Testis (tissue), 3 donors: ENCODE data around the gene FBN2. TPM values are rescaled to one million over a fixed set of nuclear protein-coding genes. Genes with fewer than 3 reads are reported as not detected.

ENCODE experiments used
- DNase-seq: peaks from one replicate; pipeline ENCODE4 v3.0.0-alpha.2; 2019
- H3K27ac ChIP-seq, 2 donors: fragments of 200-600 bp; sonication (generic); one replicate each; pipeline ENCODE4 v1.5.1; 2019
- H3K27me3 ChIP-seq: fragments of 200-600 bp; sonication (generic); one replicate; pipeline ENCODE4 v1.5.1; 2019
- H3K36me3 ChIP-seq: fragments of 200-600 bp; sonication (generic); one replicate; pipeline ENCODE4 v1.5.1; 2017; ENCODE audit warnings: low read depth; ENCODE audit errors: missing control alignments
- H3K4me1 ChIP-seq: fragments of 200-600 bp; sonication (generic); one replicate; pipeline ENCODE4 v1.5.1; 2019
- H3K4me3 ChIP-seq, 2 donors: fragments of 200-600 bp; sonication (generic); one replicate each; pipeline ENCODE4 v1.5.1; 2017 to 2019
- H3K9me3 ChIP-seq: fragments of 200-600 bp; sonication (generic); one replicate; pipeline ENCODE4 v1.5.1; 2017
- POLR2A ChIP-seq: fragments of 450-650 bp; IDR thresholded peaks from one replicate; pipeline ENCODE4 v1.6.1; 2017; ENCODE audit warnings: antibody characterized with exemption, mild to moderate bottlenecking, moderate library complexity
- WGBS, 2 donors: methylation state at CpG; one replicate each; pipeline ENCODE4 v1.1.5; 2018; 5-methylcytosine and 5-hydroxymethylcytosine counted together
- intact Hi-C: fragments of 100-400 bp; cut with DNase I; formaldehyde crosslinking; loops from one replicate; pipeline ENCODE4 v1.15.1; 2023; ENCODE audit warnings: low total_unique reads
- polyA plus RNA-seq: library from polyadenylated mRNA; stranded (reverse); fragments of 350-450 nt; fragmentation: Illumina TruSeq; extraction: RNeasy Lipid Tissue Mini Kit (QIAGEN cat#74804); gene quantifications from one replicate; pipeline ENCODE4 v1.2.3, GENCODE V29; 2014; ENCODE audit warnings: low read depth, low replicate concordance; ENCODE audit not compliant: insufficient read depth
- total RNA-seq, 2 donors: library from RNA; depleted of rRNA; stranded (reverse); fragments of >200 nt; gene quantifications; one replicate each; pipeline ENCODE4 v1.2.3, GENCODE V29; 2016
- TF ChIP-seq, protein P1 (sequence below), 3 experiments: fragments of 450-650 bp in 2 of 3; fragments of 200-600 bp in 1 of 3; sonication (generic) in 1 of 3; IDR thresholded peaks; one replicate each; pipeline ENCODE4 v1.5.1; 2016 to 2019; ENCODE audit warnings: antibody characterized with exemption in 3 of 3, mild to moderate bottlenecking in 2 of 3, moderate library complexity in 1 of 3

The FBN2 gene
- total and polyA plus RNA-seq, 3 donors from 2014 or later = 13.8 to 22.4 (median 17.5) TPM

DNA sequence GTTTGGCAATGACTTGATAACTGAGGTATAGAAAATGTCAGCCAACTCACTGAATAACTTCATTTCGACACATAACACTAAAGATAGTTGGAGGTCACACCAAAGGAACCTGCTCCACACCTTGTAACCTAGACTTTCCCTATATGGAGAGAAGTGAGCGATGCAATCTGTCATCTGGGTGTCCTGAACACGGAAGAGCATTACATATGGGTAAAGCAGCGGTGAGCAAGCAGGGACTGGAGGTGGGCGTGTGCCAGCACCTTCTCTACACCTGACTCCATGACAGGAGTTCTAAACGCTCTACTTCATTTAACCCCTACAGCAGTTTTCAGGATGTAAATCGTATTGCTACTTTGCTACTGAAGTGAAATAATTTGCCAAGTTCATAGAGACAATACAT is 301.7 kb downstream of the FBN2 start:
- Histone ChIP-seq H3K4me3 (no peak overlapping the region), H3K27ac (no peak overlapping the region), H3K9me3 (no peaks in the 10 kb centered on the region), H3K36me3 (no peaks in the 10 kb centered on the region), H3K4me1 (no peaks in the 10 kb centered on the region), H3K27me3 (no peaks in the 10 kb centered on the region)
- no peak for TF ChIP-seq POLR2A
- TF ChIP-seq, protein P1, sequence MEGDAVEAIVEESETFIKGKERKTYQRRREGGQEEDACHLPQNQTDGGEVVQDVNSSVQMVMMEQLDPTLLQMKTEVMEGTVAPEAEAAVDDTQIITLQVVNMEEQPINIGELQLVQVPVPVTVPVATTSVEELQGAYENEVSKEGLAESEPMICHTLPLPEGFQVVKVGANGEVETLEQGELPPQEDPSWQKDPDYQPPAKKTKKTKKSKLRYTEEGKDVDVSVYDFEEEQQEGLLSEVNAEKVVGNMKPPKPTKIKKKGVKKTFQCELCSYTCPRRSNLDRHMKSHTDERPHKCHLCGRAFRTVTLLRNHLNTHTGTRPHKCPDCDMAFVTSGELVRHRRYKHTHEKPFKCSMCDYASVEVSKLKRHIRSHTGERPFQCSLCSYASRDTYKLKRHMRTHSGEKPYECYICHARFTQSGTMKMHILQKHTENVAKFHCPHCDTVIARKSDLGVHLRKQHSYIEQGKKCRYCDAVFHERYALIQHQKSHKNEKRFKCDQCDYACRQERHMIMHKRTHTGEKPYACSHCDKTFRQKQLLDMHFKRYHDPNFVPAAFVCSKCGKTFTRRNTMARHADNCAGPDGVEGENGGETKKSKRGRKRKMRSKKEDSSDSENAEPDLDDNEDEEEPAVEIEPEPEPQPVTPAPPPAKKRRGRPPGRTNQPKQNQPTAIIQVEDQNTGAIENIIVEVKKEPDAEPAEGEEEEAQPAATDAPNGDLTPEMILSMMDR (IDR thresholded peaks at IDR 0.05) = no peak
- DNase-seq = no peak
- 86 to 95% methylated on average over 7 of the region's 7 CpGs for WGBS, 2 donors
- intact Hi-C loops = no loop called here

DNA sequence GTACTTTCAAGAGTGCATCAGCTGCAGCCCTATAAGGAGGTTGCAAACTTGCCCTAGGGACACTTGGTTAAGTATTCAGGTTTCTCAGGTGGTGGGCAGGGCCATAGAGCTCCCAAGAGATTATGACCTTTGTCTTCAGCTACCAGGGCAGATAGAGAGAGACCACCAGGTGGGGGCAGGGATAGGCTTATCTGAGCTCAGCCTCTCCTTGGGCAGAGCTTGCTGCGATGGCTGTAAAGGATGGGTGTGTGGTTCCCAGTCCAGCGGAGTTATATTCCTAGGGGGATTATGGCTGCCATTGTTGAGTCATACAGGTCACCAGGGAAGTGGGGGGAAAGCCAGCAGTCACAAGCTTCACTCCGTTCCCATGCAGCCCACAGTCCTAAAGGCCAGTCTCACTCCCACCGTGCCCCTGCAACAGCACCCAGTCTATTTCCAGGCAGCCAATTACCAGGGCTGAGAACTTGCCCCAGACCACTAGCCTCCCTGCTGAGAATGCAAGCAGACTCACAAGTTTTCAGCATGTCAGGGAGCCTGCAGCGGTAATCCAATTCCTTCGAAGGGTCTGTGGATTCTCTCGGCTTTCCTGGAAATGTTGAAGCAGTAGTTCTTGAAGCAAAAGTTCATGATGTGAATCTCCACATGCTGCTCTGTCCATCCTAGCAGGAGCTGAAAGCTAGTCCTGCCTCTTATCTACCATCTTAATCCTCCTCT is 303.0 kb downstream of the FBN2 start:
- 91 to 95% methylated on average over 7 of the region's 7 CpGs for WGBS, 2 donors
- TF ChIP-seq POLR2A = no peak
- TF ChIP-seq, protein P1 (IDR thresholded peaks at IDR 0.05) = no peak
- Histone ChIP-seq H3K36me3 (no peaks in the 10 kb centered on the region), H3K27me3 (no peaks in the 10 kb centered on the region), H3K27ac (no peak overlapping the region), H3K4me1 (no peaks in the 10 kb centered on the region), H3K4me3 (no peak overlapping the region), H3K9me3 (no peaks in the 10 kb centered on the region)
- intact Hi-C loops = no loop called here
- DNase-seq = no peak

DNA sequence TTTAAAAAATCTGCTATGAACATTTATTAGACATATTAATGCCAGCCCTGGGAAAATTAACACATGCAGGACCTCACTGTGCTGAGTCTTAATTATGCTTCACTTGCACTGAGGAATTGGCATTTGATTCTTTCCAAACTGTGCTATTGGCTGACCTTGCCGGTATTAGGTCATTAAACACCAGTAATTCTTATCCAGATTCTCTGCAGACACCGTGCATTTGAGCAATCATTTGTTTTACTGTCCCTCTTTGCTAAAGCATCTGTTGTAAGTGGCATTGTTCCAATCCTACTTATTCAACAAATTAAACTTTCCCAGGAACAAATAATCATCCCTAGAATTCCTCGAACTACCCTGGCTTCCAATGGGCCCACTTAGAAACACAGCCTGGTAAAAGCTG is 309.5 kb downstream of the FBN2 start:
- 42 to 63% methylated on average over 3 of the region's 3 CpGs for WGBS, 2 donors
- H3K9me3 ChIP-seq = no peaks in the 10 kb centered on the region
- intact Hi-C loops = no loop called here
- no peak overlapping the region for H3K27ac ChIP-seq
- no peak for DNase-seq
- H3K4me1 ChIP-seq = peaks cover 4% of the 10 kb centered on the region
- no peak overlapping the region for H3K4me3 ChIP-seq
- H3K27me3 ChIP-seq = no peaks in the 10 kb centered on the region
- H3K36me3 ChIP-seq = no peaks in the 10 kb centered on the region
- TF ChIP-seq, protein P1 (IDR thresholded peaks at IDR 0.05) = no peak
- no peak for TF ChIP-seq POLR2A

DNA sequence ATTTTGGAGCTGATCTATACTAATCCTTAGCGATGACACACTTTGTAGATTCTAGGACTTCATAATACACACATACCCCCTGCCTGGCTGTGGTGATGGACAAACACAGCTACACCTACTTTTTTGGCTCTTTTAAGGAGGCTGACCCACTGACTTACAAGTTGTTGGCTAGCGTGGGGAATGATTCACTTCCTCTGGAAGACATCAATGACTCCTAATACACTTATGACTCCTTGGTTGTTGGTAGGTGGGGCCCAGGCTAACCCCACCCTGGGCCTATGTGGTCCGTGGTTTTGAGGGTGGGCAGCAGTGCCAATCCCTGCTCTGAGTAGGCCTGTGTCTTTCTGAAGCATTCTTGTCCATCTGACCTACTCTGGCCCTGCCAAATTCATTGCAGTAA is 310.0 kb downstream of the FBN2 start:
- intact Hi-C loops = no loop called here
- Histone ChIP-seq H3K9me3 (no peaks in the 10 kb centered on the region), H3K36me3 (no peaks in the 10 kb centered on the region), H3K27me3 (no peaks in the 10 kb centered on the region), H3K27ac (no peak overlapping the region), H3K4me1 (peaks cover 4% of the 10 kb centered on the region), H3K4me3 (no peak overlapping the region)
- no peak for TF ChIP-seq POLR2A
- TF ChIP-seq, protein P1 (IDR thresholded peaks at IDR 0.05) = no peak
- 70 to 75% methylated on average over 3 of the region's 3 CpGs for WGBS, 2 donors
- DNase-seq = no peak
